SK-N-DZ (cell line): ENCODE results near the gene CMIP.

ENCODE experiments used
- DNase-seq: peaks from one replicate; pipeline ENCODE4 v3.0.0-alpha.2; 2015; ENCODE audit warnings: low spot score

Gene CMIP

DNA sequence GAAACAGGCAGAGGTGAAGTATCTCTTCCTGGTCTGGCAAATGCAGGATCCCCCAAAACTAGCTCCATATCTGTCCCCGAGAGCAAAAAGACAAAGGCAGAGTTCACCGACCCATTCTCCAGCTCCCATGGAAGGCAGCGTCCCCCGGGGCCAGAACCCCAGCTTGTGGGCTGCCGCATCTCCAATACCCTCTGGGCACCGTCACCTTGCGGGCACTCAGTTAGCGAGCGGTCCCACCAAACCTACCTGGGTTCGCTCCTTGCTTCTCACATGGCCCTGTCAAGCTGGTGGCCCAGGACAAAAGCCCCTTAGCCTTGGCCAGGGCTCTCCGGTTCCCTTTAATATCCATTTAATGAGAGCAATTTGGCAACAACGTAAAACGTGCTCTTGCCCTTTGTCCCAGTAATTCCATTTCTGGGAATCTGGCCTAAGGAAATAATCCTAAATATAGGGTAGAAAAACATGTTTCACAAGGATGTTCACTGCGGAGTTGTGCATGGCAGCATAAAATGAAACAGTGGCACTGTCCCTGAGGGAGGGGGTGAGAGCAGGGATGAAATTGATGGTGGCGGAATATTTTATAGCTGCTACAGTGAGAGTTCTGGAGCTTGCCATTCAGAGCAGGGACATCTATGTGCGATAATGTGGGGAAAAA, 157.1 kb downstream of the CMIP start:
- no peak for DNase-seq

DNA sequence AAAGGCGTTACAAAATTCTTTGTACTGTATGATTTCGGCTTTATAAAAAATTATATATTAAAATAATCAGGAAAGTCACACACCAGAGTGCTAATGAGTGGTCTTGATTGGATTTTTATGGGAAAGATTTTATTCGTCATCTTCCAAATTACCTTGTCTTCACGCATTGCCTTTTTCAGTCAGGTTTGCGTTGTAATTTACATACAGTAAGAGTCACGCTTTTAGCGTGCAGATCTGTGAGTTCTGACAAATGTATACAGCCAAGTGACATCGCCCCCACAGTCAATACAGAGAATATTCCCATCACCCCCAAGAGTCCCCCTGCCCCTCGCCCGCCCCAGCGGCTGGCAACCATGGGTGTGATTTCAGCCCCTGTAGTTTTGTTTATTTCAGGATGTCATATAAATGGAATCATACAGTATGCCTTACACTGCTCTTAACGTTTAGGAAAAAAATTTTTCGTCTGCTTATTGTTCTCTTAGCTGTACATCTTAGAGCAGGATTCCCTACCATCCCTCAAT, 157.7 kb downstream of the CMIP start:
- DNase-seq: no peak

DNA sequence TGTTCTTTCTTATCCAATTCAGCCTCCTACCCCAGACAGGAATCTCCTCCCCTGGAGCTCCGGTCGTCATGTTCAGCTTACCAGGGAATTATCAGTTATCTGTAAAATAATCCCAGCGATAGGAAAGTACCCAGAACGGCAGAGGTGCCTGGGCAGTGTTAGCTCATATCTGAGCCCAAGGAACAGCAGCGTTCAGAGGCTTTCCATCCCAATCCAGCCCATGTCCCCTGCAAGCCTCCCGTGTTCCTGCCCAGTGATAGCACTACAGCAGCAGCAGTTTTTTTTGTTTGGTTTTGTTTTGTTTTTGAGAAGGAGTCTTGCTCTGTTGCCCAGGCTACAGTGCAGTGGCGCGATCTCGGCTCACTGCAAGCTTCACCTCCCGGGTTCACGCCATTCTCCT, 158.2 kb downstream of the CMIP start:
- DNase-seq: no peak

DNA sequence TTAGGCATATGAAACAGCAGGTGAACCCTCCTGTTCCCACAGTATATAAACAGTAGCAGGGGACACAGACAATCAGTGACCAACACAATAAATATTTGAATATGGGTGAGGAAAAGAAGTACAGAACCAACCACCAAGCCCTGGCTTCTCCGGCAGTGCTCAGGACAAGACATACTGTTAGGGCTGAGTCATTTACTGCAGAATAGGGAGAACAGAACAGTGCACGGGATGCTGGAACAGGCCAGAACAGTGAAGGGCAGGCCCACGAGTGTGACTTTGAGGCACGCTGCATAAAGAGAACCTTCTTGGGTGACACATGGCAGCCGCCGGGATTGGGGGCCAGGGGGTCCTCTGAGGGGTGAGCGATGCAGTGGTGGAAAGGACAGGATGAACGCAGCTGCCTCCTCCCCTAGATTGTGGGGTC, 160.4 kb downstream of the CMIP start:
- DNase-seq: no peak

DNA sequence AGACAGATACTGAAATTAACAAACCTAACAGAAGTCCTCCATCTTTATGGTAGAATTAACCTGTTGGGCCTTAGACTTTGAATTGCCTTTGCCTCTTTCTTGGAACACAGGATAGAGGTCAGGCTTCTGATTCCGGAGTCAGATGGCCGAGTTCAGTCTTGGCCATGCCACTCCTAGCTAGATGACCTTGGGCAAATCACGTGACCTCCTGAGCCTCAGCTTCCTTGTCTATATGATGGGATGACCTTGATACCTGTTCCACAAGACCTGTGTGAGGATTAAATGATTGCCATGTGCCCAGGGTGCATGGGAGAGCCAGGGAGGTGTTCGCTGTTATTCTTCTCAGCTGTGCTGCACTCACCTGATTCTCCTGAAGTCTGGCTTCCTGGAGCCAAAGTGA, 161.4 kb downstream of the CMIP start:
- DNase-seq: no peak

DNA sequence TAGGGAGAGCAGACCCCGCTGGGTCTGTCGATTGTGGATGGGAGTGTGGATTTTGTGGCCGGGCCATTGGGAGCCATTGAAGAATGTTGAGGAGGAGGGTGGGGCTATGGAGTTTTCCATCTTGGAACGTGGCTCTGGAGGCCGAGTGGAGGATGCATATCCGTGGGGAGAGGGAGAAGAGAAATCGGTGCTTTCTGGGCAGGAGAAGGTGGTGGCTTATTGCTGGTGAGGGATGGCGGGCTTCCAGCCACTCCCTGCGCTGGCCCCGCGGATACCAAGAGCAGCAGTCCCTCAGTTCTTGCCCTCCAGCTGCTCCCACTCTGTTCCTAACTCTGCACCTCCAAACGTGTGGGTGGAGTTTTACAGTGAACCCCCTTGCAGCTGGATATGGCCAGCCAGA, 162.4 kb downstream of the CMIP start:
- DNase-seq: no peak

DNA sequence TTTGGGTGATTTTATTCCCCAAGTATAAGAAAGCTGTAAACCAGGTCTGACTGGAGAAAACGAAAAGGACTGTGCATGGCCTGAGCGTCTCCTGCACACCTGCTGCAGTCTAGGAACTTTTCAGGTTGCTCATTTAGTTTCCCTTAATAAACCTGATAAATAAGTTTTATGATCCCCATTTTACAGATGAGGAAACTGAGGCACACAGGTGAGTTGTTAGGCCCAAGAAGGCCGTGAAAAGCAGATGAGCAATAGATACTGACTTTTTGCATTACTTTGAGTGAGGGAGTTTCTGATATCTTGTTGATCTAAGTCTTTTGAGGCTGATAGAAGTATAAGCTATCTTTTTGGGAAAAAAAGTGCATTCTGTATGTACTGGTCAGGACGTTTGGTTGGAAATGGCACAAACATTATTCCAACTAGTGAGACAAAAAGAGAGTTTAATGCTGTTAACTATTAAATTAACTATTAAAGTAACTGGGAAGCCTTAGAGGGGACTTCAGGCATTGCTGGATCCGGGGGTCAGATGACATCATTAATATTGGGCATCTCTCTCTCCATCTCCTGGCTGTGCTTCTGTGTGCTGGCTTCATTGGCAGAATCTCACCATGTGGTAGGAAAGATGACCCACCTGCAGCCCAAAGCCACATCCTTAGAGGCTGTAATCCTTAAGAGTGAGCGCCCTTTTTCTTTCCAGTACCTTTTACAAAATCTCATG, 163.4 kb downstream of the CMIP start:
- no peak for DNase-seq

DNA sequence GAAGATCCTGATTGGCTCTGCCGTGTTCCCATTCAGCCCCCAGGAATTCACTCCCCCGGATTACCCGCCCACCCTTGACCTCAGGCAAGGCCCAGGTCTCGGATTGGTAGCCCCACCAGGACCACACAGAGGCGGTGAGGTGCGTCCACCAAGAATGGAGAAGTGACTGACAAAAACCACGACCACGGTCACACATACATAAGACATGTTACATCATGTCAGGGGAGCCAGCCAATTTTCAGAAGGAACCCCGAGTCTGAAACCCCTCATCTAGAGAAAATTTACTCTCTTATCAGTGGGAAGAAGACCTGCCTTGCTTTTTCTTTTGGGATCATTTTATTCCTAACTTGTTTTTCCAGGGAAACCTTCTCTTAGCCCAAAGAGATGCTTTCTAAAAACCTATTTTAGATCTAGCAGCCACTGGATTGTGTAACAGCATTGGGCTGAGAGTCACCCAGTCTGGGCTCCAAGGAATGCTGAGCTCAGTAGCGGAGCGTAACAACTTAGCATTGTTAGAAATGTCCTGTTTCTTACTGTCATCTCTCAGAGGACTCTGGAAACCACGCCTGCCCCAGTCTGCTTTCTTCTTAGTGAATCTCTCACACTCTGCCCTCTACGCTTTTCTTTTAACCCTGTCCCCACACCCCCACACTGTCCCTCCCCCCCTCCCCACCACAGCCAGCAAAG, 164.1 kb downstream of the CMIP start:
- DNase-seq: no peak

DNA sequence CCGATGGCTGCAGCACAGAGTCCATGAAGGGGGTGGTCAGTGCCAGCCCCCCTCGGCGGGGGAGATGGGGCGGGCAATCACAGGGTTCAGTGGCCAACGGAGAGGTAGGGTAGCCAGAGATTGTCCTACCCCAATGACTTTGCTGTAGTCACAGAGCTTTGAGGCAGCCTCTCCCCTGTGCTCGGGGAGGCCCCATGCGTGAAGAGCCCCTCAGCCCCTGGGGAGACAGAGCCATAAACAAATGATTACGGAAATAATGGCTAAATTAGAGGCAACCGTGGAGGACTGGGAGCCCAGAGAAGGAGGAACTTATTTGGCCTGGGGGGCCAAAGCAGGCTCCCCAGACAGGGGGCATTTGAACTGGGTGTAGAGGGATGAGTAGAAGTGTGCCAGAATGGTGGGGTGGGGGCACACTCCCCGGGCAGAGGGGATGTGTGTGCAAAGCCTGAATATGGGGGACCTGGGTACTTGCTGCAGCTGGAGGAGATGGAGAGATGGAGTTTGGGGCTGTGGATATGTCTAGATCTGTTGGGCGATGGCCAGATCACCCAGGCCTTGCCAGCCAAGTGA, 164.8 kb downstream of the CMIP start:
- DNase-seq: no peak

DNA sequence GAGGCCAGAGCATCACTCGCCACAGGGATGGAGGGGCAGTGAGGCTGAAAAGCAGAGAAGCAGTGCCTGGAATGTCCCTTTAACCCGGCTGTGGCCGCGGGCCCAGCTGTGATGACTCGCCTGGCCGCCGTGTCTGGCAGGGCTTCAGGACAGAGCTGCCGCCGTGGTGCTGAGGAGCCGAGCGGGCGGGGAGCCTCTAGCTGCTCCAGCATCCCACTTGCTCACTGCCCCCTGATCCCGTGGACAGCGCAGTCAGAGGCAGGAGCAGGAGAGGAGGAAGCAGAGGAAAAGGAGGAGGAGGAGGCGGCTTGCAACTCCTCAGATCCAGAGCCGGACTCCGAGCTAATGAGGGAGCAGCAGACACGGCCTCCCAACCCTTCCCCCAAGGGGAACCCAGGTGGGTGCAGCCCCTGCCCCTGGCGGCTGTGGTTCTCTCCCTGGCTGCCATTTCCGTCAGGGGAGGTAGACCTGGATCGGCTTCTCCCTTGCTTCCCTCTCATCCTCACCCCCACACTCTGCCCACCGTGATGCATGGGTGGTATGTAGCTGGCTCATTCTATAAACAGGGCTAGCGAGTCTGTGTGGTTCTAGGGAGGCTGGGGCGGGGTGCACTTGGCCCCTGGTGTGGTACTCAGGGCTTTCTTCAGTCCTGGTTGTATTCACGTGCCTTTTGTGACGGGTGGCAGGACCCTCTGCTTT, 165.7 kb downstream of the CMIP start:
- no peak for DNase-seq

DNA sequence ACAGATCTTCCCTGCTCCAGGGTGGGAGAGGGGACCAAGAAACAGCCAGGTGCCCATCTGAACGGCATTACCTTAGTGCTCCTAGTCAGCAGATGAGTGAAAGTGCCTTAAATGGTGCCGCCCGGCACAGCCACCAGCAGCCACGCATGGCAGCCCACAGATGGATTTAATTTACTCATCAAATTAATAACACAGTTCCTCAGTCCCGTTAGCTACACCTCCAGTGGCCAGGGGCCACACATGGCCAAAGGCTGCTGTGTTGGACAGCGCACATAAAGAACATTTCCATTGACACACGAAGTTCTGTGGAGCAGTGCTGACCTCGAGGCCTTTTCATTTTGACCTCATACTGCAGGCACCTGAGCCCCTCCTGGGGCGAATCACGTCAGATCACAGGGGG, 166.3 kb downstream of the CMIP start:
- no peak for DNase-seq

DNA sequence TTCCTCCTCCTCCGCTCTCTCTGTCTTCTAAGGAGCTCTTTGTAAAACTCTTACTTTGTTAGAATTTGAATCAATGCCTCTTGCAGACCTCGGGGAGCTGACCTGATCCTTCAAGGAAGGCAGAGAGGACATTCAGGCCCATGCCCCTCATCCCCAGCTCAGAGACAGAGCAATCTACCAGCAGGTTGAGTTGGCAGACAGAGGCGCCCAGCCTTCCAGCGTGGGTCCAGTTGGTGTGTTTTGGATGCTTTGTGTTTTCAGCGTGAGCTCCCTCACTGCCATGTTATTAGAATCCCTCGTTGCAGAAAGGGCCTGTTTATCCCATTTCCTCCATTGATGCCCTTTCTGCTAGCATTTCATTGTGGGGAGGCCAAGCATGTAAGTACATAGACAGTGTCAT, 167.1 kb downstream of the CMIP start:
- no peak for DNase-seq

DNA sequence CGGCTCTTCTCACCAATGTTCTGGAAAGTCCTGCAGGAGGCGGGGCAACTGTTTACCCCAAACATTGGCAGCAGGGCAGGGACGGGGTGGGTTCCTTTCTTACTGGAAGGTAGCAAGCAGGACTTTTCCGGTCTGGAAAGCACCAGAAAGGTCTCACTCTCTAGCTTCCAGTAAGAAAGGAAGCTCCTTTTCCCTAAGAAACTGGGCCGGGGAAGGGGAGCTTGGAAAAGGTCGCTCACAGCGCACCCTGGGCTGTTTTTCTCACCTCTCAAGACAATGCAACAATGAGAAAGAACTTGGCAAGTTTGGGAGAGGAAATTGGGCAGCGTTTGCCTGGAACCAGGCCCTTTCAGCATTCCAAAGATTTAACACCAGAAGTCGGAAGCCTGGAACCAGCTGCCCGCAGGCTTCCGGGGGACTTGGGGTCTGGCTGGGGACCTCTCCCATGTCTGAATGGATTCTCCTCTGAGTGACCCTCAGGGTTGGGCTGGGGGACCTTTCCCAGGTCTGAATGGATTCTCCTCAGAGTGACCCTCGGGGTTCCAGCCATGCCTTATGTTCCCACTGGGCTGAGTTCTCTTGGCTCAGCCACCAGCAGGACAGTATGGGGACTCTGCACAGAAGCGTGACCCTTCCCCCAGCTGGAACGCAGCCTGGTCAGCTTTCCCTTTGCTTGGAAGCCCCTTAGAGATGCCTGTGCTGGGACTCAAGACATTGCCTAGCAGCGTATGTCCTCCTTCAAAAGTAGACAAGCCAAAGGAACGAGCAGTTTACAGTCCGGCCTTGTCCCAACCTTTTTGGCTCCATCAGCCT, 167.9 kb downstream of the CMIP start:
- DNase-seq: no peak

DNA sequence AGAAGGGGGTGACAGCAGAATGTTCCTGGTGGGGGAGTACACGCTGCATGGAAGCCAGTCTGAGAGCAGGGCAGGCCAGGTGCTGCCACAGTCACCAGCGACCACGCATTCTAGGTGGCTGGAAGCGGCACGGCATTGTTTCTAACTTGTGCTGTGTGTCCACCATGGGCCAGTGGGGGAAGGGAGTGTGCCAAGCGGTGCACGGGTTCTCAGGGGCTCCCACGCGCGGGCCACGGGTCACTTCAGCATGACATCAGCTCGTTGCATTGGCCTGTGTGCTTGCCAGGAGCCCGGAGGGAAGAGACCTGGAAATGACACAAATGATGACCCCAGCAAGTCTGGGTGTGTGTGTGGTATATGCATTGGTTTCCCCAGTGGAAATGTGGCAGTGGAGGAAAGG, 169.6 kb downstream of the CMIP start:
- no peak for DNase-seq

DNA sequence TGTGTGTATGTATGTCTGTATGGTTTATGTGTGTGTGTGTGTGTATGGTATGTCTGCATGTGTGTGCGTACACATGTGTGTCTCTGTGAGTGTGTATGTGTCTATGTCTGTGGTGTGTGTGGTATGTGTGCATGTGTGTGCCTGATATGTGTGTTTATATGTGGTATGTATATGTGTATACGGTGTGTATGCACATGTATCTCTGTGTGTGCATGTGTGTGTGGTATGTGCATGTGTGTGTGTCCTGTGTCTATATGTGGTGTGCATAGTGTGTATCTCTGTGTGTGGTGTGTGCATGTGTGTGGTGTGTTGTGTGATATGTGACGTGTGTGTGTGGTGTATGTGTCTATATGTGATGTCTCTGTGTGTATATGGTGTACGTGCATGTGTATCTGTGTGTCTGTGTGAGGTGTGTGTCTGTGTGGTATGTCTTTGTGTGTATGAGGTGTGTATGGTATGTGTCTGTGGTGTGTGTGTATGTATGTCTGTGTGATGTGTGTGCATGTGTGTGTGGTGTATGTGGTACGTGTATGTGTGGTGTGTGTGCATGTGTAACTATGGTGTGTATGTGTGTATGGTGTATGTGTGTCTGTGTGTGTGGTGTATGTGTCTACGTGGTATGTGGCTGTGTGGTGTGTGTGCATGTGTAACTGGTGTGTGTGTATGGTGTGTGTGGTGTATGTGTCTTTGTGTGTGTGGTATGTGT, 170.2 kb downstream of the CMIP start:
- DNase-seq: no peak

DNA sequence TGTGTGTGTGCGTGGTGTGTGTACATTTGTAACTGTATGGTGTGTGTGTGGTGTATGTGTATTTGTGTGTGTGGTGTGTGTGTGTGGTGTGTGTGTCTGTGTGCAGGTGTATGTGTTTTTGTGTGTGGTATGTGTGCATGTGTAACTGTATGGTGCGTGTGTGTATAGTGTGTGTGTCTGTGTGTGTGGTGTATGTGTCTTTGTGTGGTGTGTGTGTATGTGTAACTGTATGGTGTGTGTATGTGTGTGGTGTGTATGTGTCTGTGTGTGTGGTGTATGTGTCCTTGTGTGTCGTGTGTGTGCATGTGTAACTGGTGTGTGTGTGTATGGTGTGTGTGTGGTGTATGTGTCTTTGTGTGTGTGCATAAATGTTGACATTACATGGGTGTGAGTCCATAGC, 170.8 kb downstream of the CMIP start:
- no peak for DNase-seq

DNA sequence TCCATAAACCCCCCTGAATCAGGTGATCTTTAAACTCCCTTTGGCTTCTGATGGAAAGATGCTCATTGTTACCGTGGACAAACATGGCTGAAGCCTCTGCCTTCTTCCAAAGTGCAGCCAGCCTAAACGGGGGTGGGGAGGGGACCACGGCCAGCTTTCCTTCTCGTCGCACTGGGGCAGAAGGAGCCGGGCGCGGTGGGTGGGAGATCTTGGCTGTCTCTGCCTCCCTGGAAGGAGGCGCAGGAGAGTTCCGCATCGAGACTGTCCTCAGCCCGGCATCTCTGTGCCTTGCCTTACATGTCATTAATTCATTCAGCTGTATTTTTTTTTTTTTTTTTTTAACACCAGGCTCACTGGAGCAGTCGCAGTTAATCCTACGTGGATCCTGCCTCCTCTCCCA, 171.2 kb downstream of the CMIP start:
- DNase-seq: no peak

DNA sequence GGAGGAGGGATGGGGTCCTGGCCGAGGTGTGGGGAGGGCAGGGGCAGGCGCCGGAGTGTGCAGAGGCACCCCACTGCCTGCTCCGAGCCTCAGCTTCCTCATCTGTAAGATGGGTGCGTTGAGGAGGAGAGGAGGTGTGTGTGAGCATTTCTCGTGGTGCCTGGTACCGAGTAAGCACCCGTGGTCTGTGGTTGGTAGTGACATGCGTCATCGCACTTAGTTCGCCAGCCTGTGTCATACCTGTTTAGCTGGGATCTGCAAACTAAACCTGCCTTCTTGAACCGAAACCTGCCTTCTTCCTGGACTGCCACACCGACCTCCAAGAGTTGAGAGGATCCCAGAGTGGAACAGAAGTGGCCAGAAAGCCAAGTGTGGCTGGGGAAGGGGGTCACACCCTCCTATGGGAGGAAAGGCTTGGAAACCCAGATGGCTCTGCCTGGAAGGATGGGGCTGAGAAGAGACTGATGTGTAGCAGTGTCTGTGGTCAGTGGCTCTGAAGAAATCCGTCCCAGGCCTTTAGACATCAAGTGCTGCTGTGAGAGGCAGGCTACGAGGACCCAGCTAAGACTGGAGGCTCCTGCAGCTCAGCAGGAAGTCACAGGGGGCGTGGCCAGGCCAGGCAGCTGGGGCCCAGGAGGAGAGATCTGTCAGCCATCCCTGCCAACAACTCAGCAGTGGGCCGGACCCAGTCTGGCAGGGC, 171.9 kb downstream of the CMIP start:
- DNase-seq: no peak

DNA sequence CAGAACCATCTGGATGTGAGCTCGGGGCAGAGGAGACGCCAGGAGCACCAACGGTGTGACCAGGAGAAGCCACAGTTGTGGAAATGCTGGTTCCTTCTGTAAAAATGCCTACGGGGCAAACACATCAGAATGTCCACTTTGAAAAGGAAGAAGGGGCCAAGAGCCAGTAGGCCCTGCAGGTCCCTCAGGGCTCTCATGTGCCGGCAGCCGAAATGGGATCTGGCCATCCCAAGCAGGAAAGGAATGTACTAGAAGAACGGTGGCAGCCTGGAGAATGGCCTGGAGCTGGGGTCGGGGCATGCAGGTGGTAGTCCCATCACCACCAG, 172.4 kb downstream of the CMIP start:
- DNase-seq: no peak

DNA sequence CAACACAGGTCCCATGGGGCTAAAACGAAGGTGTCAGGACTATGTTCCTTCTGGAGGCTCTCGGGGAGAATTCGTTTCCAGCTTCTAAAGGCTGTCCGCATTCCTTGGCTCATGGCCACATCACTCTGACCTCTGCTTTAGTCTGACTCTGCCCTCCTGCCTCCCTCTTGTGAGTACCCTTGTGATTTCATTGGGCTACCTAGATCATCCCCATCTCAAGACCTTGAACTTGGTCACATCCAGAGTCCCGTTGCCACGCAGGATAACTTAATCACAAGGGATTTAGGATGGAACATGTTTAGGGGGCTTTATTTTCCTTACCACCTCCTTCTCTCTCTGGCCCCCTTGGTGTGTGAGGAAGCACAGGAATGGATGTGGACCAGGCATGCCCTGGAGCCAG, 173.6 kb downstream of the CMIP start:
- DNase-seq: no peak
